HepG2 (cell line): Measurements from ENCODE around the gene SPHK1. TPM values are rescaled to one million over a fixed set of nuclear protein-coding genes. Genes with fewer than 3 reads are reported as not detected.

Experiments used
- ARNT2 ChIP-seq: sonication (generic); formaldehyde crosslinking; IDR thresholded peaks from 2 replicates; pipeline ENCODE4 v1.8.0; 2022; ENCODE audit warnings: mild to moderate bottlenecking, low read depth, missing genetic modification reagents, moderate library complexity
- BHLHE40 ChIP-seq: IDR thresholded peaks from 2 replicates; pipeline ENCODE4 v1.6.1; 2011; ENCODE audit warnings: low read length, improper control_type of control experiment
- CEBPG ChIP-seq: IDR thresholded peaks from 2 replicates; pipeline ENCODE4 v1.6.1; 2016
- CENPT ChIP-seq: sonication (generic); formaldehyde crosslinking; IDR thresholded peaks from 2 replicates; pipeline ENCODE4 v1.8.0; 2022; ENCODE audit warnings: low read depth, mild to moderate bottlenecking, moderate library complexity, missing genetic modification reagents
- DPF2 ChIP-seq: sonication (generic); formaldehyde crosslinking; IDR thresholded peaks from 2 replicates; pipeline ENCODE4 v1.4.0; 2020; ENCODE audit warnings: mild to moderate bottlenecking, low read depth, missing genetic modification reagents, borderline replicate concordance
- E2F1 ChIP-seq: sonication (generic); formaldehyde crosslinking; IDR thresholded peaks from 2 replicates; pipeline ENCODE4 v1.5.0; 2020; ENCODE audit warnings: missing genetic modification reagents
- FIP1L1 ChIP-seq: fragments of 200-400 bp; formaldehyde crosslinking; IDR thresholded peaks from 2 replicates; pipeline ENCODE4 v1.6.1; 2018; ENCODE audit warnings: low read depth, mild to moderate bottlenecking, low read length, moderate library complexity, borderline replicate concordance; ENCODE audit not compliant: insufficient read depth
- FOSL2 ChIP-seq: sonication (generic); formaldehyde crosslinking; IDR thresholded peaks from 2 replicates; pipeline ENCODE4 v1.4.0; 2020; ENCODE audit warnings: missing genetic modification reagents
- FOXP4 ChIP-seq: sonication (generic); formaldehyde crosslinking; IDR thresholded peaks from 2 replicates; pipeline ENCODE4 v1.4.0; 2020; ENCODE audit warnings: missing genetic modification reagents
- HDAC2 ChIP-seq: sonication (generic); formaldehyde crosslinking; IDR thresholded peaks from 2 replicates; pipeline ENCODE4 v1.4.0; 2020; ENCODE audit warnings: missing genetic modification reagents
- HOMEZ ChIP-seq: IDR thresholded peaks from 2 replicates; pipeline ENCODE4 v1.6.1; 2016; ENCODE audit warnings: low read depth
- JUNB ChIP-seq: sonication (generic); formaldehyde crosslinking; IDR thresholded peaks from 2 replicates; pipeline ENCODE4 v1.8.0; 2022; ENCODE audit warnings: missing genetic modification reagents, mild to moderate bottlenecking, borderline replicate concordance
- MED1 ChIP-seq: sonication (generic); formaldehyde crosslinking; IDR thresholded peaks from 2 replicates; pipeline ENCODE4 v1.4.0; 2020; ENCODE audit warnings: missing genetic modification reagents
- NFAT5 ChIP-seq: sonication (generic); formaldehyde crosslinking; IDR thresholded peaks from 2 replicates; pipeline ENCODE4 v1.4.0; 2020; ENCODE audit warnings: missing genetic modification reagents
- POGZ ChIP-seq: sonication (generic); formaldehyde crosslinking; IDR thresholded peaks from 2 replicates; pipeline ENCODE4 v1.4.0; 2020; ENCODE audit warnings: mild to moderate bottlenecking, missing genetic modification reagents
- ZFP90 ChIP-seq: sonication (generic); formaldehyde crosslinking; IDR thresholded peaks from 2 replicates; pipeline ENCODE4 v1.8.0; 2022; ENCODE audit warnings: missing genetic modification reagents, mild to moderate bottlenecking, inconsistent platforms, borderline replicate concordance
- ZNF230 ChIP-seq: sonication (generic); formaldehyde crosslinking; IDR thresholded peaks from 2 replicates; pipeline ENCODE4 v1.4.0; 2020; ENCODE audit warnings: mild to moderate bottlenecking, missing genetic modification reagents
- ZNF414 ChIP-seq: sonication (generic); formaldehyde crosslinking; IDR thresholded peaks from 2 replicates; pipeline ENCODE4 v1.5.0; 2020; ENCODE audit warnings: missing genetic modification reagents
- ZNF549 ChIP-seq: sonication (generic); formaldehyde crosslinking; IDR thresholded peaks from 2 replicates; pipeline ENCODE4 v1.5.0; 2020; ENCODE audit warnings: missing genetic modification reagents
- polyA plus RNA-seq, 8 experiments: library from polyadenylated mRNA; depleted of rRNA in 3 of 8; stranded (reverse) in 7 of 8; unstranded in 1 of 8; fragments of >200 nt; fragmentation: Illumina TruSeq in 4 of 8; extraction: Trizol in 4 of 8; gene quantifications; 2 replicates each; pipeline versions ENCODE4 v1.2.1 to v1.2.3, GENCODE V29; 2011 to 2016; ENCODE audit warnings: low read depth in 4 of 8, missing spikeins in 1 of 8, mixed read lengths in 1 of 8; ENCODE audit not compliant: insufficient read depth in 1 of 8
- total RNA-seq, 5 experiments: library from RNA; depleted of rRNA; stranded (reverse); fragments of >200 nt; fragmentation: Illumina TruSeq; extraction: Trizol; gene quantifications; 2 replicates each; pipeline ENCODE4 v1.2.3, GENCODE V29; 2016; ENCODE audit warnings: low read depth in 1 of 5

SPHK1 gene
- total and polyA plus RNA-seq, 2 of the 13 experiments (the other 11 are each of a cell fraction or from before 2014, with no cell fraction given) = 129 to 160 TPM

- TF ChIP-seq E2F1 (CRISPR knock-in tag) (no peak), MED1 (no peak), CENPT (CRISPR knock-in tag) (no peak), HDAC2 (CRISPR knock-in tag) (0 out of 2 replicates have a peak, but pooled peaks have one; percentile 17), BHLHE40 (no peak), CEBPG (CRISPR knock-in tag) (peak; percentile 22; the same call in 1 of the 2 replicates), FOXP4 (CRISPR knock-in tag) (peak; percentile 75), ZNF230 (CRISPR knock-in tag) (no peak), FOSL2 (CRISPR knock-in tag) (peak; percentile 24), ARNT2 (no peak), ZNF414 (CRISPR knock-in tag) (no peak), HOMEZ (CRISPR knock-in tag) (no peak), DPF2 (CRISPR knock-in tag) (no peak), JUNB (CRISPR knock-in tag) (no peak), FIP1L1 (no peak), NFAT5 (CRISPR knock-in tag) (no peak), POGZ (no peak), ZFP90 (CRISPR knock-in tag) (0 out of 2 replicates have a peak, but pooled peaks have one; percentile 46), ZNF549 (CRISPR knock-in tag) (no peak)
These were observed 16.8 kb upstream of the SPHK1 start (continued) for GRCh38 chr17:76367642-76368041.
